GM13976 (cell line): Measurements from ENCODE around the gene CNOT1.

ENCODE experiments used
- DNase-seq: peaks from one replicate; pipeline ENCODE4 v3.0.0; 2012; ENCODE audit warnings: low spot score
- CTCF ChIP-seq: IDR thresholded peaks from 2 replicates; pipeline ENCODE4 v1.5.1; 2012; ENCODE audit warnings: borderline replicate concordance, mild to moderate bottlenecking; ENCODE audit not compliant: insufficient read depth; ENCODE audit errors: extremely low read depth, missing control alignments, control extremely low read depth
- in situ Hi-C: fragments of 300-500 bp; cut with MboI; formaldehyde crosslinking; loops from one replicate; pipeline ENCODE4 v1.12.0; 2022; ENCODE audit warnings: low sequenced_read_pairs, mixed read lengths, inconsistent platforms; ENCODE audit not compliant: unreplicated experiment

Gene CNOT1

GRCh38 chr16:58503863-58504688 lies 125.5 kb downstream of the CNOT1 start:
- DNase-seq = no peak
- in situ Hi-C loops = loop anchor here (10.0 kb wide), 1 partner anchor 251 kb away; no protein-coding TSS in a partner anchor
- no peak for TF ChIP-seq CTCF

GRCh38 chr16:58503166-58503862 lies 126.3 kb downstream of the CNOT1 start:
- in situ Hi-C loops = loop anchor here (10.0 kb wide), 1 partner anchor 251 kb away; no protein-coding TSS in a partner anchor
- DNase-seq = peak; percentile 22
- no peak for TF ChIP-seq CTCF

GRCh38 chr16:58502217-58502921 lies 127.3 kb downstream of the CNOT1 start:
- no peak for TF ChIP-seq CTCF
- in situ Hi-C loops = loop anchor here (10.0 kb wide), 1 partner anchor 252 kb away; no protein-coding TSS in a partner anchor
- DNase-seq = no peak

- no peak for TF ChIP-seq CTCF
- in situ Hi-C loops = loop anchor here (10.0 kb wide), 1 partner anchor 253 kb away; no protein-coding TSS in a partner anchor
- peak; percentile 55 for DNase-seq
Observed at GRCh38 chr16:58501242-58502131, 128.1 kb downstream of the CNOT1 start.

GRCh38 chr16:58500430-58501241 lies 129.0 kb downstream of the CNOT1 start:
- no peak for TF ChIP-seq CTCF
- DNase-seq = peak; percentile 47
- in situ Hi-C loops = loop anchor here (10.0 kb wide), 1 partner anchor 254 kb away; no protein-coding TSS in a partner anchor
